ENCODE results near the gene CDH12.

The CDH12 gene

DNA sequence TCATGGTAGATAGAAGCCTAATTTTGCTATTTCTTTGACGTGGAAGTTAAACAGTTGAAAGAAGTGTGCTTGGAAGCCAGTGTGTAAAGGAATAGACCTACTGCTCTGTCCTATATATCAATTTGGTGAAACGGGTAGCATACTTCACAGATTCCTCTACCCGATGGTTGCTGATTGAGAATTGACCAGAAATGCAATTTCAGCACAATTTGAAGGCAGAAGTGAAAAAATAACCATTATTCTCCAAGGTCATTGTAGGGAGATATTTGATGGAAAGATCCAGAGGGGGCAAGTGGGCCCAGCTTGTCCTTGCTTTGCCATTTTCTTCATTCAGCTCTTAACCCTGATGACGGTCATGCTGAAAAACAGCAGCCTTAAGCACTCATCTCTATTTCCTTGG, 15.3 kb downstream of the CDH12 start:
- Histone ChIP-seq H3K4me3 (replicated peaks; ENCODE audit: insufficient read depth, low read length) (no peak overlapping the region), H3K27ac (replicated peaks) (no peak overlapping the region), H3K27me3 (ENCODE audit: insufficient read depth, poor library complexity, severe bottlenecking) (no peaks in the 10 kb centered on the region)
- no peak for TF ChIP-seq POLR2AphosphoS5 (IDR thresholded peaks at IDR 0.05; ENCODE audit: low read depth)
- TF ChIP-seq, protein P1, sequence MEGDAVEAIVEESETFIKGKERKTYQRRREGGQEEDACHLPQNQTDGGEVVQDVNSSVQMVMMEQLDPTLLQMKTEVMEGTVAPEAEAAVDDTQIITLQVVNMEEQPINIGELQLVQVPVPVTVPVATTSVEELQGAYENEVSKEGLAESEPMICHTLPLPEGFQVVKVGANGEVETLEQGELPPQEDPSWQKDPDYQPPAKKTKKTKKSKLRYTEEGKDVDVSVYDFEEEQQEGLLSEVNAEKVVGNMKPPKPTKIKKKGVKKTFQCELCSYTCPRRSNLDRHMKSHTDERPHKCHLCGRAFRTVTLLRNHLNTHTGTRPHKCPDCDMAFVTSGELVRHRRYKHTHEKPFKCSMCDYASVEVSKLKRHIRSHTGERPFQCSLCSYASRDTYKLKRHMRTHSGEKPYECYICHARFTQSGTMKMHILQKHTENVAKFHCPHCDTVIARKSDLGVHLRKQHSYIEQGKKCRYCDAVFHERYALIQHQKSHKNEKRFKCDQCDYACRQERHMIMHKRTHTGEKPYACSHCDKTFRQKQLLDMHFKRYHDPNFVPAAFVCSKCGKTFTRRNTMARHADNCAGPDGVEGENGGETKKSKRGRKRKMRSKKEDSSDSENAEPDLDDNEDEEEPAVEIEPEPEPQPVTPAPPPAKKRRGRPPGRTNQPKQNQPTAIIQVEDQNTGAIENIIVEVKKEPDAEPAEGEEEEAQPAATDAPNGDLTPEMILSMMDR (IDR thresholded peaks at IDR 0.05; ENCODE audit: insufficient read depth, low read length): no peak
- no peak for TF ChIP-seq GABPA (IDR thresholded peaks at IDR 0.05; ENCODE audit: low read depth)
- no peak for TF ChIP-seq SPI1 (IDR thresholded peaks at IDR 0.05; ENCODE audit: borderline replicate concordance, low read depth)
- TF ChIP-seq, protein P2, sequence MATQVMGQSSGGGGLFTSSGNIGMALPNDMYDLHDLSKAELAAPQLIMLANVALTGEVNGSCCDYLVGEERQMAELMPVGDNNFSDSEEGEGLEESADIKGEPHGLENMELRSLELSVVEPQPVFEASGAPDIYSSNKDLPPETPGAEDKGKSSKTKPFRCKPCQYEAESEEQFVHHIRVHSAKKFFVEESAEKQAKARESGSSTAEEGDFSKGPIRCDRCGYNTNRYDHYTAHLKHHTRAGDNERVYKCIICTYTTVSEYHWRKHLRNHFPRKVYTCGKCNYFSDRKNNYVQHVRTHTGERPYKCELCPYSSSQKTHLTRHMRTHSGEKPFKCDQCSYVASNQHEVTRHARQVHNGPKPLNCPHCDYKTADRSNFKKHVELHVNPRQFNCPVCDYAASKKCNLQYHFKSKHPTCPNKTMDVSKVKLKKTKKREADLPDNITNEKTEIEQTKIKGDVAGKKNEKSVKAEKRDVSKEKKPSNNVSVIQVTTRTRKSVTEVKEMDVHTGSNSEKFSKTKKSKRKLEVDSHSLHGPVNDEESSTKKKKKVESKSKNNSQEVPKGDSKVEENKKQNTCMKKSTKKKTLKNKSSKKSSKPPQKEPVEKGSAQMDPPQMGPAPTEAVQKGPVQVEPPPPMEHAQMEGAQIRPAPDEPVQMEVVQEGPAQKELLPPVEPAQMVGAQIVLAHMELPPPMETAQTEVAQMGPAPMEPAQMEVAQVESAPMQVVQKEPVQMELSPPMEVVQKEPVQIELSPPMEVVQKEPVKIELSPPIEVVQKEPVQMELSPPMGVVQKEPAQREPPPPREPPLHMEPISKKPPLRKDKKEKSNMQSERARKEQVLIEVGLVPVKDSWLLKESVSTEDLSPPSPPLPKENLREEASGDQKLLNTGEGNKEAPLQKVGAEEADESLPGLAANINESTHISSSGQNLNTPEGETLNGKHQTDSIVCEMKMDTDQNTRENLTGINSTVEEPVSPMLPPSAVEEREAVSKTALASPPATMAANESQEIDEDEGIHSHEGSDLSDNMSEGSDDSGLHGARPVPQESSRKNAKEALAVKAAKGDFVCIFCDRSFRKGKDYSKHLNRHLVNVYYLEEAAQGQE (IDR thresholded peaks at IDR 0.05; ENCODE audit: insufficient replicate concordance, low read depth): no peak
- no peak for DNase-seq (ENCODE audit: low read depth in 1 of 2, low spot score in 1 of 2)

DNA sequence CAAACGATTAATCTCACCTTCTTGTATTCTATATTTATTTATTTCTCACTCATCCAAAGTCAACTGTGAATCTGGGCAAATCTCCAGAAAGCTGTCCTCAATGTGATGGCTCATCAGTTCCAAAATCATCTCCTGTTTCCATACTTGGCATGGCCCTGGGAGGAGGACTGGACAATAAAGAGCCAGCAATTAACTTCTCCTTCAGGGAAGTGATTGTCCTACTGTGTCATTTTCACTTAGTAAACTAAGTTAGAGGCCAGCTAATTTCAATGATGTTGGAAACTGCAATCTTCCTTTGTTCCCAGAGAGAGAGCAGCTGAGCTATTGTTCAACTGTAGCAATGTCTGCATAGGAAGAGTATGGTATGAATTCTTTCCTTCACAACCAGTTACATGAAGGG, 17.5 kb downstream of the CDH12 start:
- H3K27me3 ChIP-seq (ENCODE audit: insufficient read depth, poor library complexity, severe bottlenecking): no peaks in the 10 kb centered on the region
- DNase-seq (ENCODE audit: low read depth in 1 of 2, low spot score in 1 of 2): no peak
- no peak for TF ChIP-seq SPI1 (IDR thresholded peaks at IDR 0.05; ENCODE audit: borderline replicate concordance, low read depth)
- TF ChIP-seq, protein P1 (IDR thresholded peaks at IDR 0.05; ENCODE audit: insufficient read depth, low read length): no peak
- TF ChIP-seq, protein P2 (IDR thresholded peaks at IDR 0.05; ENCODE audit: insufficient replicate concordance, low read depth): no peak
- no peak for TF ChIP-seq GABPA (IDR thresholded peaks at IDR 0.05; ENCODE audit: low read depth)
- no peak for TF ChIP-seq POLR2AphosphoS5 (IDR thresholded peaks at IDR 0.05; ENCODE audit: low read depth)
- H3K4me3 ChIP-seq (replicated peaks; ENCODE audit: insufficient read depth, low read length): no peak overlapping the region
- H3K27ac ChIP-seq (replicated peaks): no peak overlapping the region

DNA sequence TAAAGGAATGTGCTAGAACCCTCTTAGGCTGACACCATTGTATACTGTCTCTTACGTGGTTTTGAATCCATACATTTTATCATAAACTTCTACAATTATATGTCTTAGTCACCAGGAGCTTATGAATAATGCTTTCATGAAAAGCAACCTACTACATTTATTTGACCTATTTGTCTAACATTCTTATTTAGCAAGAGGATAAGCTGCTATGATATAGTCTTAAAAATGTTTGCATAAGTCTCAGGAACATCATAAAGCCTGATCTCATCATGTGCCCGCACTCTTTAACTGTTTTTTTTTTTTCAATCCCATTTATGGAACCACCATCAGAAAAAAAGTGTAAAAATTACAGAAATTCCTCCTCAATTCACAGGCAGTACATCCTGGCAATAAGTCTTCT, 59.7 kb downstream of the CDH12 start:
- TF ChIP-seq, protein P2 (IDR thresholded peaks at IDR 0.05; ENCODE audit: insufficient replicate concordance, low read depth): no peak
- TF ChIP-seq SPI1 (IDR thresholded peaks at IDR 0.05; ENCODE audit: borderline replicate concordance, low read depth) (no peak), GABPA (IDR thresholded peaks at IDR 0.05; ENCODE audit: low read depth) (no peak)
- no peak for DNase-seq (ENCODE audit: low read depth in 1 of 2, low spot score in 1 of 2)
- Histone ChIP-seq H3K27me3 (ENCODE audit: insufficient read depth, poor library complexity, severe bottlenecking) (no peaks in the 10 kb centered on the region), H3K4me3 (replicated peaks; ENCODE audit: insufficient read depth, low read length) (no peak overlapping the region), H3K27ac (replicated peaks) (no peak overlapping the region)
